ENCODE data around the gene NPIPA2. TPM values are rescaled to one million over a fixed set of nuclear protein-coding genes. Genes with fewer than 3 reads are reported as not detected.
"Not testable (repeated sequence)": the region's sequence is repeated elsewhere in the genome, so short reads cannot be mapped to it uniquely, and the experiment has no call there.

The NPIPA2 gene
- polyA plus RNA-seq, 1 of the 3 experiments (the other 2 are of a cell fraction), result 0.36 TPM

DNA sequence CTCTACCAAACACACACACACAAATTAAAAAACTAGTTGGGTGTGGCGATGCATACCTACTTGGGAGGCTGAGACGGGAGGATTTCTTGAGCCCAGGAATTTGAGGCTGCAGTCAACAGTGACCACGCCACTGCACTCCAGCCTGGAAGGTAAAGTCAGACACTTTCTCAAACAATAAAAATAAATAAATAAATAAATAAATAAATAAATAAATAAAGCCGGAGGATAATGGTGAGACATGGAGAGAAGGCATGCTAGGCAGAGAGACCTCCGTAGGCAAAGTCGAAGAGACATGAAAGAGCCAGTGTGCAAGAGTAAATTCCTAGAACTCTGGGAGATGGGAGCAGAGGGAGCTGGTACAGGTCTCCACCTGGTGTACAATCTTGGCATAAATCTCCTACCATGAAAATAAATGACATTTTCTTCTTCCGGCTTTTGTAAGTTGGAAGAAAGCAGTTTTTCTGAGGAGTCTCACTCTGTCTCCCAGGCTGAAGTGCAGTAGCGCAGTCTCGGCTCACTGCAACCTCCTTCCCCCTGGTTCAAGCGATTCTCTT lies 1.4 kb upstream of the NPIPA2 start:
- CTCF ChIA-PET; H3K36me3 ChIP-seq (replicated peaks in 1 of 2; ENCODE audit: control insufficient read depth in 1 of 2, insufficient read depth in 2 of 2, low read length in 1 of 2); H3K27me3 ChIP-seq (ENCODE audit: insufficient read depth); H3K79me2 ChIP-seq (ENCODE audit: insufficient read depth); H3F3A ChIP-seq (replicated peaks; ENCODE audit: insufficient read depth); H3K4me3 ChIP-seq (ENCODE audit: low read depth in 2 of 2, low read length in 1 of 2); H4K20me1 ChIP-seq (ENCODE audit: insufficient read depth); POLR2A ChIA-PET; H3K4me1 ChIP-seq (ENCODE audit: control insufficient read depth in 1 of 2, insufficient read depth in 2 of 2, low read depth in 1 of 2, low read length in 1 of 2); H3K9me2 ChIP-seq; H3K9me3 ChIP-seq; H3K9ac ChIP-seq; DNase-seq; H2AFZ ChIP-seq (ENCODE audit: low read depth); H3K4me2 ChIP-seq; H3K27ac ChIP-seq (ENCODE audit: low read depth in 2 of 2, low read length in 1 of 2): not testable (repeated sequence)
- WGBS (ENCODE audit: low lambda C conversion rate), result 74% methylated on average over 4 of the region's 10 CpGs

DNA sequence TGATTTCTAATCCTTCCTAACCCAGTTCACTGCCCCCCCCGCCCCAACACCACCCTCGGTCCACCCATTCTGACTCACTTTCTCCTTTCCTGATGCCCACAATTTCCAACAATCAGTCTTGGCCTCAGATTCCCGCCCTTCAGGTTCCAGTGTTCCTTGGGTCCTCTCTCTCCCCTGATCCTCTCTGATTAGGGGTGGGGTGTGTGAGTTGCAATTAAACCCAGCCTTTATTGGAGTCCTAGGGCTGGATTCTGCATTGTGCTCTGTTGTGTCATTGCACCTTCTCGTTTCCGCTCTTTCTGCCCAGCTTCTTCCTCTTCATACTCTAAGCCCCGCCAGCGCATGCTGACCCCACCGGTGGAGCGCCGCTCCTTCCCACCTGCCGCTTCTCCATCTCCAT lies 539 bp upstream of the NPIPA2 start:
- H3K36me3 ChIP-seq (replicated peaks in 1 of 2; ENCODE audit: control insufficient read depth in 1 of 2, insufficient read depth in 2 of 2, low read length in 1 of 2); H3K9me3 ChIP-seq; H3K9me2 ChIP-seq; DNase-seq; H3K4me1 ChIP-seq (ENCODE audit: control insufficient read depth in 1 of 2, insufficient read depth in 2 of 2, low read depth in 1 of 2, low read length in 1 of 2); H2AFZ ChIP-seq (ENCODE audit: low read depth); CTCF ChIA-PET; H3F3A ChIP-seq (replicated peaks; ENCODE audit: insufficient read depth); H3K4me2 ChIP-seq; H3K79me2 ChIP-seq (ENCODE audit: insufficient read depth); H3K4me3 ChIP-seq (ENCODE audit: low read depth in 2 of 2, low read length in 1 of 2); H3K27ac ChIP-seq (ENCODE audit: low read depth in 2 of 2, low read length in 1 of 2); H4K20me1 ChIP-seq (ENCODE audit: insufficient read depth); H3K9ac ChIP-seq; H3K27me3 ChIP-seq (ENCODE audit: insufficient read depth); POLR2A ChIA-PET: not testable (repeated sequence)
- WGBS (ENCODE audit: low lambda C conversion rate), result no CpG with 5 or more reads among the region's 11 CpGs

DNA sequence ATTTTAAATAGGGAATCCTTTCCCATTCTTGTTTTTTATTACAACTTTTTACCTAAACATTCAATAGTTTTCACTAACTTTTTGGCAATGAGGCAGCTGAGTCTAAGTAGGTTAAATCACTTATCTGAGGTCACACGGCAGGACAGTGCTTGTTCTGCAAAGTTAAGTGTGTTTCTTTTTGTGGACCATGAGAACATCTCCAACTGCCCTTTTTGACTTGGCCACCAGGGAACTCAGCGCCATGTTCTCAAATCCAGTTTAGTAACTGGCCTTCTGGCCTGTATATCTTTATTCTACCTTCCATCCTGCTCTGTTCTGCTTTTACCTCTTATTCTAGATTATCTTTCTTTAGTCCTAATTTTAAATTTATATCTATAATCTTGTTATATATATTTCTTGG lies 31.3 kb downstream of the NPIPA2 start:
- H4K20me1 ChIP-seq (ENCODE audit: insufficient read depth); DNase-seq; H3K9ac ChIP-seq; H3K27ac ChIP-seq (ENCODE audit: low read depth in 2 of 2, low read length in 1 of 2); H3K4me2 ChIP-seq; POLR2A ChIA-PET; H3K36me3 ChIP-seq (replicated peaks in 1 of 2; ENCODE audit: control insufficient read depth in 1 of 2, insufficient read depth in 2 of 2, low read length in 1 of 2); H3K9me3 ChIP-seq; H3K4me3 ChIP-seq (ENCODE audit: low read depth in 2 of 2, low read length in 1 of 2); H3K4me1 ChIP-seq (ENCODE audit: control insufficient read depth in 1 of 2, insufficient read depth in 2 of 2, low read depth in 1 of 2, low read length in 1 of 2); H2AFZ ChIP-seq (ENCODE audit: low read depth); H3K9me2 ChIP-seq; H3F3A ChIP-seq (replicated peaks; ENCODE audit: insufficient read depth); H3K27me3 ChIP-seq (ENCODE audit: insufficient read depth); H3K79me2 ChIP-seq (ENCODE audit: insufficient read depth); CTCF ChIA-PET: not testable (repeated sequence)
- no CpG with 5 or more reads among the region's 2 CpGs for WGBS (ENCODE audit: low lambda C conversion rate)

DNA sequence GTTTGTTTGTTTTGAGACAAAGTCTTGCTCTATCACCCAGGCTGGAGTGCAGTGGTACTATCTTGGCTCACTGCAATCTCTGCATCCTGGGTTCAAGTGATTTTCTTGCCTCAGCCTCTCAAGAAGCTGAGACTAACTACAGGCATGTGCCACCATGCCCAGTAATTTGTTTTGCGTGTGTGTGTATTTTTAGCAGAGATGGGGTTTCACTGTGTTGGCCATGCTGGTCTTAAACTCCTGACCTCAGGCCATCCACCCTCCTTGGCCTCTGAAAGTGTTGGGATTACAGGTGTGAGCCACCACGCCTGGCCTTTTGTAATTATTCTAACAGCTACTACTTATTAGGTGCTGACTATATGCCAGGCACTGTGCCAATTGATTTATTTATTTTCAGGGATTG lies 33.3 kb downstream of the NPIPA2 start:
- H3F3A ChIP-seq (replicated peaks; ENCODE audit: insufficient read depth); H3K36me3 ChIP-seq (replicated peaks in 1 of 2; ENCODE audit: control insufficient read depth in 1 of 2, insufficient read depth in 2 of 2, low read length in 1 of 2); CTCF ChIA-PET; H3K27me3 ChIP-seq (ENCODE audit: insufficient read depth); H3K9ac ChIP-seq; H3K9me2 ChIP-seq; DNase-seq; H3K4me1 ChIP-seq (ENCODE audit: control insufficient read depth in 1 of 2, insufficient read depth in 2 of 2, low read depth in 1 of 2, low read length in 1 of 2); H3K27ac ChIP-seq (ENCODE audit: low read depth in 2 of 2, low read length in 1 of 2); H3K4me3 ChIP-seq (ENCODE audit: low read depth in 2 of 2, low read length in 1 of 2); H4K20me1 ChIP-seq (ENCODE audit: insufficient read depth); H3K9me3 ChIP-seq; POLR2A ChIA-PET; H3K79me2 ChIP-seq (ENCODE audit: insufficient read depth); H2AFZ ChIP-seq (ENCODE audit: low read depth); H3K4me2 ChIP-seq: not testable (repeated sequence)
- 86% methylated on average over 1 of the region's 2 CpGs for WGBS (ENCODE audit: low lambda C conversion rate)

DNA sequence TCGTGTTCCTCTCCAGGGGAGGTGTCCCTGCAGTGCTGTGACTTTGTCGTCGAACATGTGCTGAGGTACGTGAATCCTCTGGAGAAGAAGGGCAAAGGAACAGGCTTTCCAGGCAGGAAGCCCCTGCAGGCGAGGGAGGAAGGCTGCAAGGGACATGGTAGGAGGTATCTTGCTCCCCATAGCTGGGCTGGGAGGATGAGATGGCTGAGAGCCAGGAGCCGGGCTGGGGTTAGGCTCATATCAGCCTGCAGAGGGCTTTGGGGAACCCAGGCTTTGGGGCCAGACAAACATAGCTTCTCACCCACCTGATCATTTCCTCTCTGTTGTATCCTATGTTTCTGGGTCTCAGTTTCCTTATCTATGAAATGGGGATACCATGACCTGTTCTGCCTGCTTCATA lies 34.4 kb downstream of the NPIPA2 start:
- POLR2A ChIA-PET, result not testable (repeated sequence)

DNA sequence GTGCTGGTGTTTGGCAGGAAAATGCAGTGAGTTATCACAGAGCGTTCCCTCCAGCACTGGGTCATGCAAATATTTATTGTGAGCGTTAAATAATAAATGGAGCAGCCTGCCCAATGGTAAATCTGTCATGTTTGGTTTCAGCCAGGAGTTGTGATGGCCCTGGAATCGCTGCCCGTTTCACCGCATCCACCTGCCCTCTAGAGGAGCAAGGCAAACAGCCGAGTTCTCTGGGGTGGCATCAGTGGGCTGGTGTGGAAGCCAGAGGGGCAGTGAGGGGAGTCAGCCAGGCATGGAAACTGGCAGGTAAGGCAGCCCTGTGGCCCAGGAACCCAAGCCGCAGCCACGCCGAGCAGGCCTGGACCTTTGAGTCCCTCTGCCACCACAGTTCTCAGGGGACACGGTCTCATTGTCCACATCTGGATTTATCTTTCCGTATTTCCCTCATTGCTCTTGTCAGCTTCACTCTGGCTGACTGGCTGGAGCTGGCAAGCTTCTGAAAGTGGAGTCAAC lies 37.1 kb downstream of the NPIPA2 start:
- WGBS (ENCODE audit: low lambda C conversion rate), result 47% methylated on average over 4 of the region's 11 CpGs
- POLR2A ChIA-PET, DNase-seq: not testable (repeated sequence)

More for the DNA sequence above, 34.4 kb downstream of the NPIPA2 start:
- H3K4me1 ChIP-seq (ENCODE audit: control insufficient read depth in 1 of 2, insufficient read depth in 2 of 2, low read depth in 1 of 2, low read length in 1 of 2); H3K9ac ChIP-seq; DNase-seq; H3K36me3 ChIP-seq (replicated peaks in 1 of 2; ENCODE audit: control insufficient read depth in 1 of 2, insufficient read depth in 2 of 2, low read length in 1 of 2); H3K9me3 ChIP-seq; H3K79me2 ChIP-seq (ENCODE audit: insufficient read depth); H3F3A ChIP-seq (replicated peaks; ENCODE audit: insufficient read depth); H3K9me2 ChIP-seq; H3K4me3 ChIP-seq (ENCODE audit: low read depth in 2 of 2, low read length in 1 of 2); CTCF ChIA-PET; H3K27ac ChIP-seq (ENCODE audit: low read depth in 2 of 2, low read length in 1 of 2); H4K20me1 ChIP-seq (ENCODE audit: insufficient read depth); H3K27me3 ChIP-seq (ENCODE audit: insufficient read depth); H3K4me2 ChIP-seq; H2AFZ ChIP-seq (ENCODE audit: low read depth): not testable (repeated sequence)
- no CpG with 5 or more reads among the region's 6 CpGs for WGBS (ENCODE audit: low lambda C conversion rate)

DNA sequence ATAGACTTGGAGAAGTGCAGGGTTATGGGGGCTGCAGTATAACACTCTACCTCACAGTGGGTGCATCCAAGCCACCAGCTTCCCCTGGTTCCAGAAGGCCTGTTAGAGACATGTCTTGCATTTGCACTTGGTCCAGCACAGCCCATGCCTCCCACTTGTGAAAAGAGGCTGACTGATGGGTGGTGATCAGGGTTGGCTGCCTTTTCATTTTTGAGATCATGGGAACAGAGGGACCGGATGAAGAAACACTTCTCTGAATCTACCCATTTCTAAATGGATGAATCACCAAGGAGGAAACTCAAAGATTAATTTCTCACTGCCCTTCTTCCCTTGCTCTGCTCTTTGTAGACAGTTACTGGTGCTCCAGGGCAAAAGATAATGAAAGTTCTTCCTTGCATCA lies 43.8 kb downstream of the NPIPA2 start:
- H3K27ac ChIP-seq (ENCODE audit: low read depth in 2 of 2, low read length in 1 of 2); H3K9me2 ChIP-seq; H4K20me1 ChIP-seq (ENCODE audit: insufficient read depth); H3K4me1 ChIP-seq (ENCODE audit: control insufficient read depth in 1 of 2, insufficient read depth in 2 of 2, low read depth in 1 of 2, low read length in 1 of 2); H3K36me3 ChIP-seq (replicated peaks in 1 of 2; ENCODE audit: control insufficient read depth in 1 of 2, insufficient read depth in 2 of 2, low read length in 1 of 2); DNase-seq; H3K27me3 ChIP-seq (ENCODE audit: insufficient read depth); POLR2A ChIA-PET; H3K79me2 ChIP-seq (ENCODE audit: insufficient read depth); H2AFZ ChIP-seq (ENCODE audit: low read depth); H3K4me3 ChIP-seq (ENCODE audit: low read depth in 2 of 2, low read length in 1 of 2); H3K9ac ChIP-seq; CTCF ChIA-PET; H3K9me3 ChIP-seq; H3F3A ChIP-seq (replicated peaks; ENCODE audit: insufficient read depth); H3K4me2 ChIP-seq: not testable (repeated sequence)
- no CpG with 5 or more reads among the region's 1 CpG for WGBS (ENCODE audit: low lambda C conversion rate)

More for the DNA sequence above, 37.1 kb downstream of the NPIPA2 start:
- H3K9me2 ChIP-seq; H4K20me1 ChIP-seq (ENCODE audit: insufficient read depth); H3K9ac ChIP-seq; H3K4me2 ChIP-seq; H3K9me3 ChIP-seq; H3K36me3 ChIP-seq (replicated peaks in 1 of 2; ENCODE audit: control insufficient read depth in 1 of 2, insufficient read depth in 2 of 2, low read length in 1 of 2); H3K79me2 ChIP-seq (ENCODE audit: insufficient read depth); H3K4me1 ChIP-seq (ENCODE audit: control insufficient read depth in 1 of 2, insufficient read depth in 2 of 2, low read depth in 1 of 2, low read length in 1 of 2); H3K27me3 ChIP-seq (ENCODE audit: insufficient read depth); H2AFZ ChIP-seq (ENCODE audit: low read depth); CTCF ChIA-PET; H3K4me3 ChIP-seq (ENCODE audit: low read depth in 2 of 2, low read length in 1 of 2); H3K27ac ChIP-seq (ENCODE audit: low read depth in 2 of 2, low read length in 1 of 2); H3F3A ChIP-seq (replicated peaks; ENCODE audit: insufficient read depth): not testable (repeated sequence)

Measured in SK-N-SH (cell line).